ENCODE data around the gene ATP6V0A1.

ATP6V0A1 gene

GRCh38 chr17:42493319-42493718 is 34.6 kb downstream of the ATP6V0A1 start:
- no peak overlapping the region for H3K4me3 ChIP-seq (ENCODE audit: low read depth, low read length)
- no peak for TF ChIP-seq CTCF (IDR thresholded peaks at IDR 0.05; ENCODE audit: low read depth, low read length)

- TF ChIP-seq CTCF (IDR thresholded peaks at IDR 0.05; ENCODE audit: low read depth, low read length) = no peak
- H3K4me3 ChIP-seq (ENCODE audit: low read depth, low read length) = no peak overlapping the region
These were observed 36.0 kb downstream of the ATP6V0A1 start for GRCh38 chr17:42494673-42495072.

DNA sequence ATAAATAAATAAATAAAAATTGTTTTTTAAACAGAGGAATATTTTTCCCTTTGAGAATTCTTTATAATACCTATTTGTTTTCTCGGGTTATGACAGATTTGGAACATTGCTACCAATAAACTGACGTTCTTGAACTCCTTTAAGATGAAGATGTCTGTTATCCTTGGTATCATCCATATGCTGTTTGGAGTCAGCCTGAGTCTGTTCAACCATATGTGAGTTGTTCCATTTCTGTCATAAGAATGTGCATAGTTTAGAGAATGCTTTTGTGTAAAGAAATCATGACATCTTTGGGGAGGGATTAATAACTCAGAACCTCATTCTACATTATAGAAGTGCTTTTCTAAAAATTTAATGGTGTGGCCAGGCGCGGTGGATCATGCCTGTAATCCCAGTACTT is 40.1 kb downstream of the ATP6V0A1 start:
- no peak for TF ChIP-seq CTCF (IDR thresholded peaks at IDR 0.05; ENCODE audit: low read depth, low read length)
- H3K4me3 ChIP-seq (ENCODE audit: low read depth, low read length) = no peak overlapping the region

DNA sequence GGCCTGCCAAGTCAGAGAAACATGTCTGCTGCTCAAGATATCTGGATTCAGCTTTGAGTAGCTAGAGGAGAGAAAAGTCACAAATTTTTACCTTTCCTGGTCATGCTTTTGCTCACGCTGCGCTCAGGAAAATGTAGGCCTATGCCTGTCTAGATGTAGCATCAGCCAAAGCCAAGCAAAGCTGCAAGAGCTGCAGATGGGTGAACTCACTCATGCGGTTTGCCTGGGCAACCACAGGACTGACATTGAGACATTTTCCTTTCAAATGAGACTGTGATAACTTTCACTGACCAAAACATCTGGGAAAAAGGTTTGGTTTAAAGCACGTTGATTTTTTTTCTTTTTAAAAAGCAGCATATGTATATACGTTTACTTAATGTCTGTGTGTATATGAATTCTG is 43.4 kb downstream of the ATP6V0A1 start:
- TF ChIP-seq CTCF (IDR thresholded peaks at IDR 0.05; ENCODE audit: low read depth, low read length) = no peak
- no peak overlapping the region for H3K4me3 ChIP-seq (ENCODE audit: low read depth, low read length)

DNA sequence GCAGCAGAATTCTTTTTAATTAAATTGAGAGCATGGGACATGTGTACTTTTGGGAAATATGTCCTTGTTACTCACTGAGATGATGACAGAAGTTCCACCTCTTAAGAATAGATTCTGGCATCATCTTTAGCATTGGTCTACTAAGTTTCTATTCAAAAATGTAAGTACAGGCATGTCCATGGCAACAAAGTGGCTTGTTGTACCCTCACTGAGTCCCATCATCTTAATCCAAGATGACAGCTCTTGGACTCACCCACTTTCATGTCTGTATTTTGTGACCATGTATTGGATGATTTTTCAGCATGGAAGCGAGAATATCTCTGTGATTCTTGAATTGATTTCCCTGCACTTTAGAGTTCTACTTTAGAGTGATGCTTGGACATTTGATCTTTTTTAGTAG is 44.2 kb downstream of the ATP6V0A1 start:
- H3K4me3 ChIP-seq (ENCODE audit: low read depth, low read length) = no peak overlapping the region
- TF ChIP-seq CTCF (IDR thresholded peaks at IDR 0.05; ENCODE audit: low read depth, low read length) = no peak

- no peak overlapping the region for H3K4me3 ChIP-seq (ENCODE audit: low read depth, low read length)
- no peak for TF ChIP-seq CTCF (IDR thresholded peaks at IDR 0.05; ENCODE audit: low read depth, low read length)
These were observed 49.0 kb downstream of the ATP6V0A1 start for GRCh38 chr17:42507671-42508070.

DNA sequence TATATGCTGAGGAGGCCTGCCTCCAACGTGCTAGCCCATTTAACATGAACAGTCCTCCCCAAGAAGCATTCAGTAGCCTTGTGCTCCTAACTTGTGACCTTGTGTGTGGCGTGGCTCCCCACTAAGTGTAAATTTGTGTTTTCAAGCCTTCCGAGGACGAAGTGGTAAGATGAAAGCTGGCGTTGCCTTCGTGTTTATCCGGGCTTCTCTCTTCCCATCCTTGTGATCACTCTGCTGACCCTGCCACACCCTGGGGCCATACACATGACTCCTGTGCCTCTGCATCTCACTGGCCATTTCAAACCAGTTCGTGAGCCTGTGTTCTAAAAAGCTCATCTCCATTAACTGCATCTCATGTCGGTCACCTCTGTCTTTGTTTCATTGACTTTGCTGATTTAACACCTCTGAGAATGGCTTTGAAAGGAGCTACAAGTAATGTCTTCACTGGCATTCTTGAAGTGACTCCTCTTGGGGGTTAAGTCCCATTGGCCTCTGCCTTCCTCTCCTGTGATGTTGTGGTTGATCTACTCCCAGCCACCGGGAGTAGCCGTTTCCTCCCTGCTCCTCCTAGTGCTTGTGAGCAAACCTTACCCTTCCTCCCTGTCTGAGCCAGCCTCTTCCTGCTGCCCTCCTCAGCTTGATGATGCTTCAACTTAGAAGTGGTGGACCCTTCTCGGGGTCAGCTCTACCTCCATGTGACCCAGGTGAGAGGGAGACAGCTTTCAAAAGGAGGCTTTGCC is 49.9 kb downstream of the ATP6V0A1 start:
- no peak for TF ChIP-seq CTCF (IDR thresholded peaks at IDR 0.05; ENCODE audit: low read depth, low read length)
- H3K4me3 ChIP-seq (ENCODE audit: low read depth, low read length) = no peak overlapping the region

All from WI38 (cell line).